NB4 (cell line): Measurements from ENCODE around the gene DLL1.

Source experiments
- DNase-seq: peaks from one replicate; pipeline ENCODE4 v3.0.0; 2010; ENCODE audit warnings: low read depth
- H3K4me3 ChIP-seq: one replicate; pipeline ENCODE4 v1.5.1; 2011; ENCODE audit warnings: mild to moderate bottlenecking, low read depth, low read length, moderate library complexity
- CTCF ChIP-seq: IDR thresholded peaks from one replicate; pipeline ENCODE4 v1.5.1; 2012; ENCODE audit warnings: low read depth, low read length
- MAX ChIP-seq: IDR thresholded peaks from 2 replicates; pipeline ENCODE4 v1.6.1; 2011; ENCODE audit warnings: low read depth, low read length
- MYC ChIP-seq: IDR thresholded peaks from 2 replicates; pipeline ENCODE4 v1.6.1; 2011; ENCODE audit warnings: low read depth, low read length
- POLR2A ChIP-seq: IDR thresholded peaks from 2 replicates; pipeline ENCODE4 v1.6.1; 2011; ENCODE audit warnings: mild to moderate bottlenecking; ENCODE audit not compliant: insufficient read length; ENCODE audit errors: extremely low read depth

DLL1 gene

DNA sequence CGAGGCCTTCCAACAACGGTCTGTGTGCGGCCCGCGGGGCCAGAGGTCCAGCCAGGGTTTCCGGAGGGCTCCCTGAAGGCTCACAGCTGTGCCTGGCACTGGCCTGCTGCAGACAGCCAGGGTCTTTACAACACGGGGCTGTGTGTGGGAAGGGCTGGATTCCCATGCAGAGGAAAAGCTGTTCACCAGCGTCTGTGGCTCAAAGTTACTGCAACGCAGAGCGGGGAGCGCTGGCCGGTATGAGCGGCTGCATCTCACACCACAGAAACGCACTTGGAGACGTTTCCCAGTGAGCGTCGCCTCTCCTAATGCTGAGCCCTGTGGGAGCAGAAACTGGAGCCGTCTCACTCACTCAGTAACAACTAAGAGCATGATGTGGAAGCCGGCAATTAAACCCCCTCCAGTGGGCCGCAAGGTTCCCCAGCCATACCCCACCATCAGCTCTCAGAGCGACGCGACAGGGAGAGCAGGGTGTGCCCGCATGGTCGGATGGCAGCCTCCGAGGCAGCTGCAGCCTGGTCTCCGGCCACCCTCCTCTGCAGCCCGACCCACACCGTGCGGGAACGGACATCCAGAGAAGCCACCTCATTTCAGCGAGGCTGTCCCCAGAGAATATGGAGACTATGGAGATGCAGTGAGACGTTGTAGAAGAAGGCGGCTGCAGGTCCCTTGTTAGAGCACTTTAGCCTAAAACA is 42.6 kb downstream of the DLL1 start:
- no peak overlapping the region for H3K4me3 ChIP-seq
- DNase-seq = no peak
- TF ChIP-seq CTCF (no peak), MAX (no peak), POLR2A (no peak), MYC (no peak)

DNA sequence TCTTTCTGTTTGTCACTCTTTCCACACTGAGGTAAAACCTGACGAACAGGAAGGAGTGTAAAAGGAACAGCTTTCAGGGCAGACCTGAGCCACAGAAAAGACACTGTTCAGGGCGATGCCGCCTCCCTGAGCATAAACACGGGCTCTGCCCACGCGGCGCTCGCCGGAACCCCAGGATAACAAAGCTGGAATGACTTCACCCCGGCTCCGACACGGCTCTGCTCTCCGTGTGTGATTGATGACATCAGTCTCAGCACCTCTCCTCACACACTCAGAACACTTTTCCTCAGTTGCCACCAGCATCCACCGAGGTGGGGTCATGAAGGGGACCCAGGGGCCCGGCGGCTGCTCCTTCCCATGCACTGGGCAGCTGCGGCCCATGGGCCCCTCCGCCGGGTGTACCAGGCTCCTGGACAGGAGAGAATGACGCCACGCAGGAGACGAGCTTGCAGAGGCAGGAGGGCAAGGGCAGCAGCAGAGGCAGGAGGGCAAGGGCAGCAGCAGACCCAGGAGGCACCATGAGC is 43.6 kb downstream of the DLL1 start:
- no peak overlapping the region for H3K4me3 ChIP-seq
- no peak for TF ChIP-seq MYC
- no peak for DNase-seq

DNA sequence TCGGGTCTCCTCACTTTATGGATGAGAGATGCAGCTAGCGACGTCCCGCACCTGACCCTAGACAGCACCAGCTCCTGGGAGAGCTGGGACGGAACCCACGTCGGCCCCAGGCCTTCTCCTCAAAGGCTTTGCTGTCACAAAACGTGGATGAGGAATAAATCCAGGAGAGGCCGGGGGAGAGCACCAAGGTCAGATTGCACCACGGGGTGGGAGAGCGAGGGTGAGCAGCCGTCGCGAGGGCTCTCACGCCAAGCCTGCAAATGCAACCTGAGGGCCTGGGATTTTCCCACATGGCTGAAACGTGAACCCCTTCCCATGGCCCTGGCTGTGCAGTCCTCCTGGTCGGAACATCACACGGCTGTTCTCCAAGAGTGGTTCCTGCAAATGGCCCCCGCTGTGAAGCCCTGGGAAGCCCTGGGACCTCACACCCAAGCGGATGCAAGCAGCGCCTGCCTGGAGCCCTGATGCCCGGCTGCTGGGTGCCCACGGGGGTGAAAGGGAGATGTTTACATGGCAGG is 45.3 kb downstream of the DLL1 start:
- DNase-seq = no peak
- TF ChIP-seq CTCF = no peak
- TF ChIP-seq POLR2A = no peak
- TF ChIP-seq MAX = no peak
- TF ChIP-seq MYC = no peak
- H3K4me3 ChIP-seq = no peak overlapping the region

DNA sequence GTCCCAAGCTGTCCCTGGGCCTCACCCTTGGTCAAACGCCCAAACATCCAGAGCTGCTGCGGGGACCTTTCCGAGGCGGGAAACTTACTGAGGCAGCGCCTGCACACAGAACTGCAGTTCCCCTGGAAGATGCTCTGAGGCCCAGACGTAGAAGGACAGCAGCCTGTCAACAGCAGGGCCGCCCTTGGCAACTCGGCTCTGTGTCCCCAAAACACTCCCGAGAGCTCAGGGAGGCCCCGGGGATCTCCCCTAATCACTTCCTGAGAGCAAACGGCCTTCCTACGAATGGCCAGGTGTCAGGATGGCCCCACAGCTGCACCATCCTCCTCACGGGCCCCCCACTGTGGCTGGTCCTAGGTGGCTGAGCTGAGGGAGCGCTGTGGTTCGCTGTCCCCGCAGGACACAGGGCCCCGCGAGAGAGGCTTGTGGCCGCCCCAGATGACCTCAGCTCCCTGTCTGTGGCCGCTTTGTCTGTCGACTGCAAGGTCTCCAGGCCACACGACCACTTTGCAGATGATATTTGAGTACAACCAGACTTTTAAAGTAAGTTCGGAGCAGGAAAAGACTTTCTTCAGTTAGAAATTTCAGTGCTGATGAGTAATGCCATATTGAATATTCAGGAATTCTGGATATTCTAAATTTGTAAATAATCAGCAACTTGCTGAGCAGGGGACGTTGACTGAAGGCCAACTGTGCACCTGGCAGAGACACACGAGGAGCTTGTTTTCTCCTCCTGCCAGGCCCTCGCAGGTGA is 46.0 kb downstream of the DLL1 start:
- DNase-seq = peak; percentile 52
- no peak for TF ChIP-seq POLR2A
- no peak for TF ChIP-seq CTCF
- TF ChIP-seq MAX = no peak
- no peak for TF ChIP-seq MYC
- H3K4me3 ChIP-seq = no peak overlapping the region

DNA sequence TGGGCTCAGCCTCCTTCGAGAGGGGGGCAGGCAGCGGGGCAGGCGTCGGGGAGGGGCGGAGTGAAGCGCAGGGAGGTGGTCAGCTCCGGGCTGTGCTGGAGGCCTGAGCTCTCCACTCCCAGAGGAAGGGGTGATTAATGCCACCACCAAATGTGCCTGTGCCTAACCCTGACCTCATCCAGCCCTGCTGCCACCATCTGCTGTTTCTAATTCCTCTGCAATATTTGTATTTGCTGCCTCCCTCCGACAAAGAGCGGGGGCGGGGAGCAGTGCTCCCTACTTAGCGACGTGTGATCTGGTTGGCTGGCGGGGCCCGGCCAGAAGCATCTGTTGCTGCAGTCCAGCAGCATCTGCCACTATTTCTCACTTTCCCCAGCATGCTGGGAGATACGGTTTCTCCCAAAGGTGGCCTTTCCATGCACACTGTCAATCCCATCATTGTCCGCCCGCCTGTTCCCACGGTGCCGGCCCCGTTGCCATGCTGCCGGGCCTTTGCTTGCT is 47.0 kb downstream of the DLL1 start:
- TF ChIP-seq CTCF (no peak), MAX (no peak), MYC (no peak), POLR2A (no peak)
- no peak for DNase-seq
- no peak overlapping the region for H3K4me3 ChIP-seq

DNA sequence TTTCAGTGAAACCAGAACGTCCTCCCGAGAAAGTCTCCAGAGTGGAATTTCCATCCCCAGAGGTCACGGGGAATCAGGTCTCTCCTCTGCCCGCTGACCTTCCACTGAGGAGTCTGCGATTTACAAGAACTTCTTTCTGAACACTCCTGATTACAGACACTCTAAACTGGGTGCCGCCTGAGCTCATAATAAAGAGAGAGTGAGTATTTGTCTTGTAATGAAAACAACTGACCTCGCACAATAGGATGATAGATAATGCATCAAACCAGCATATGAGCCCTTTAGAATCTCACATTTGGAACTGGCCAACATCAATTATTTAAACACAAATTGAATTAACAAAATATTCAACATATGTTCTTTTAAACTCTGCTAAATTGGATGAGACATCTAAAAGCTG is 47.5 kb downstream of the DLL1 start:
- no peak for TF ChIP-seq CTCF
- TF ChIP-seq MYC = no peak
- no peak for TF ChIP-seq MAX
- TF ChIP-seq POLR2A = no peak
- DNase-seq = no peak
- H3K4me3 ChIP-seq = no peak overlapping the region
